Measurements from ENCODE around the gene EFHD2.
"Not testable (repeated sequence)": the region's sequence is repeated elsewhere in the genome, so short reads cannot be mapped to it uniquely, and the experiment has no call there.

The EFHD2 gene

DNA sequence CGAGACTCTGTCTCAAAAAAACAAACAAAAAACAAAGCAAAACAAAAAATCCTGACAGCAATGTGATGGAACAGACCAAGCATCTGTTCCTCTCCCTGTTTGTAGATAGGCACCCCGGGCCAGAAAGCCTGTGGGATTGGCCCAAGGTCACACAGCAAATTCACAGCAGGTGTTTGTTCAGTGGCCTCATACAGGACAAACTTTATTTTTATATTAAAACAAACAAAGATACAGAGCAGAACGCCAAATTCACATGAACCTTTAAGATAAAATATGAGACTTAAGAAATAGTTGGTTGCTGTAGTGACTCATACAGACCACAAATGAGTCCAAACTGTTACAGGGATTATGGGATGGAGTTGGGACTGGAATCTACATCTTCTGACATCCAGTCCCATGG is 44.6 kb downstream of the EFHD2 start:
- no peak for DNase-seq

DNA sequence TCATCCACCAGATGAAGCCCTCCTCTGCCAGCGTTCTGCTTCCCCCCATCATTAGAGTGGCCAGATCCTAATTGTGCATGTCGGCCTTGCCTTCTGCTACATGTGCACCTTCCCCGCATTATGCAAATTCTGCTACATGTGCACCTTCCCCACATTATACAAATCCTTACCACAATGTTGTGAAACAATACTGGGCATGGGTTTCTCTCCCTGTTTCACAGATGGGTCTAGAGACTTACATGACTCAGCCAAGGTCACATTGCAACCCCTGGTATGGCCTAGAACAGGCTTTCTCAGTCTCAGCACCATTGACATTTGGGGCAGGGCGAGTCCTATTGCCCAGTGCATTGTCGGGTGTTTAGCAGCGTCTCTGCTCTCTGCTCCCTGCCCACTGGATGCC is 45.8 kb downstream of the EFHD2 start:
- DNase-seq, result no peak

DNA sequence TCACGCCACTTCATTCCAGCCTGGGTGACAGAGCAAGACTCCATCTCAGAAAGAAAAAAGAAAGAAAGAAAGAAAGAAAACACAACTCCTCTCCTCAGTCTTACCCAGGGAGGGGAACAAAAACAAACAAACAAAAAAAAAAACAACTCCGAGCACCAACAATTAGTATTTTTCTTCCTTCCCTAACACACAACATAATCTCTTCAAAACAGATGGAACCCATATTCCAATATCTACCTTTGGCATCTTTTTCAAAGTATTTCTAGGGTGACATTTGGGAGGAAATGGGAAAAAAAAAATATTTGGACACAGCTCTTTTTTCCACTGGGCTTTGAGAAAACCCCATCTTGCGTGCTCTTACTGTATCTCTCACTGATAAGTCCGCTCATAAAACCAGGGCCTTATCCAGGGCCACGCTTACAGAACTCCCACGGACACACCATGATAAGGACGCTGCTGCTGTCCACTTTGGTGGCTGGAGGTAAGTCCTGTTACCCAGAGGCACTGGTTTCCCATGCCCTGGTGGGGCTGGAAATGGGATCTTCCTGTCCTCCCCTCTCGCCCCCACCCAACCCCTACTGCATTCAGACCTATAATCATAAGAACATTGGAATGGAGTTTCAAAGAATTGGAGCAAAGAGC is 46.7 kb downstream of the EFHD2 start, which contains the start of gene CELA2A:
CELA2A (plus strand) TSS at position 420 of the 642 bp plus-strand sequence; CDS start at position 442, 22 bp downstream.
- no peak for DNase-seq

DNA sequence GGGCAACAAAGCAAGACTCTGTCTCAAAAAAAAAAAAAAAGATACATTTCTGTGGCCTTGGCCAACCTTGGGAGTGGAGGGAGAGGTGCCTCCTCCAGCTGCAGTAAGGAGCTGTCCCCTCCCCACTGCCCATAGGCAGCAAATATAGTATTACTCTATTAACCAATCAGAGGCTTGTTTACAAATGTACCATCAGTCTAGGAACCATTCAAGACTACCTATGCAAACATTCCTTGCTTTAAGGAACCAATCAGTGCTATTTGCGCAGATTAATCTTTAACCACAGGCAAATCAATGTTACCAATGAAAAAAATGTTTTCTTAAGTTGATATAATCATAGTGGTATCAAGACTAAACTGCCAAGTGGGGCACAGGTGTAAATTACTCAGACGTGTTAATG is 47.9 kb downstream of the EFHD2 start:
- no peak for DNase-seq

DNA sequence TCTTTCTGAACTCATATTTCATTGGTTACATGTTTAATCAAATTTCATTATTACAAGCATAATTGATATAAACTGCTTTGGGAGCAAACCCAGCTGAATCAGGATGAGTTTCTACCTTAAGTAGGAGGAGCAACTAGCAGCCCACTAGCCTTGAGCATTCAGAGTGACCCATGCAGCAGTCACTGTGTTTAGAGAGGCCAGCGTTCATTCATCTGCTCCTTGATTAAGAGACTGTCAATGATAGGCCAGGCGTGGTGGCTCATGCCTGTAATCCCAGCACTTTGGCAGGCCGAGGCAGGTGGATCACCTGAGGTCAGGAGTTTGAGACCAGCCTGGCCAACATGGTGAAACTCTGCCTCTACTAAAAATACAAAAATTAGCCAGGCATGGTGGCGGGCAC is 48.7 kb downstream of the EFHD2 start:
- DNase-seq, result not testable (repeated sequence)

DNA sequence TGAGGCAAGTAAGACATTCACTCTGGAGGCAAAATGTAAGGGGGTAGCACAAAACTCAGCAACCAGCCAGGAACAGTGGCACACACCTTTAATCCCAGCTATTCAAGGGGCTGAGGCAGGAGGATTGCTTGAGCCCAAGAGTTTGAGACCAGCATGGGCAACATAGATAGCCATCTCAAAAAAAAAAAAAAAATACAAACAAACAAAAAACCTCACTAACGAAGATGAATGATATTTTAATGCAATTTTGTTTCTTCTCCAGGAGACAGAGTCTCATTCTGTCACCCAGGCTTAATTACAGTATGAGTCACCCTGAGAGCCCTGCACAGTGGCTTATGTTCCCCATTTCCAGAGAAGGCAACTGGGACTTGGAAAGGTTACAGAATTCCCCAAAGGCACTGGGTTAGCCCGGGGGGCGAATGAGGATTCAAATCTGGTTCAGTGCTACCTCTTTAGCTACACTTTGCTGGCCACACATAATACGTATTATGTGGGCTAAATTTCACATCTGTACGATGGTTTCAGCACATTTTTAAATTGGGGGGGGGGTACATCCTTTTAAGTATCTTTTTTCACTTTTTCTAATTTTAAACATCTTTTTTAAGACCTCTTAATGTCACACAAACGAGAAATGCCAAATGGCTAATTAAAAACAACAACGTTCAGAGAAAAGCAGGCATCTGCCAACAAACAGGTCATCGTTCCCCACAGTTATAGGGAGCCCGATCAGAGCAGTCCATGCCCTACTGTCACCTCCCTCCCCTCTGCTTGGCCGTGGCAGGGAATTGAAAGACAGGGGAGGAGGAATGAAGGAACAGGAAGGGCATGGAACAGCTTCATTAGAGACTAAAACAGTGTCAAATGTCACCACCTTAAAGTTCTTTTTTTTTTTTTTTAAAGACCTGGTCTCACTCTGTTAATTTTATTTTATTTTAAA is 50.4 kb downstream of the EFHD2 start:
- DNase-seq, result no peak

DNA sequence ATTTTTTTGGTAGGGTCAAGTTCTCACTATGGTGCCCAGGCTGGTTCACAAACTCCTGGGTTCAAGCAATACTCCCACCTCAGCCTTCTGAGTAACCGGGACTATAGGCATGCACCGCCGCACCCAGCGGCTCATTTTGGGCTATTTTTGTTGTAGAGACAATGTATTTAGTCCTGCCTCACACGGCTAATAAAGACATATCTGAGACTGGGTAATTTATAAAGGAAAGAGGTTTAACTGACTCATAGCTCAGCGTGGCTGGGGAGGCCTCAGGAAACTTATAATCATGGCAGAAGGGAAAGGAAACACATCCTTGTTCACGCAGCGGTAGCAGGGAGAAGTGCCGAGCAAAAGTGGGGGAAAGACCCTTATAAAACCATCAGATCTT is 51.0 kb downstream of the EFHD2 start:
- no peak for DNase-seq

DNA sequence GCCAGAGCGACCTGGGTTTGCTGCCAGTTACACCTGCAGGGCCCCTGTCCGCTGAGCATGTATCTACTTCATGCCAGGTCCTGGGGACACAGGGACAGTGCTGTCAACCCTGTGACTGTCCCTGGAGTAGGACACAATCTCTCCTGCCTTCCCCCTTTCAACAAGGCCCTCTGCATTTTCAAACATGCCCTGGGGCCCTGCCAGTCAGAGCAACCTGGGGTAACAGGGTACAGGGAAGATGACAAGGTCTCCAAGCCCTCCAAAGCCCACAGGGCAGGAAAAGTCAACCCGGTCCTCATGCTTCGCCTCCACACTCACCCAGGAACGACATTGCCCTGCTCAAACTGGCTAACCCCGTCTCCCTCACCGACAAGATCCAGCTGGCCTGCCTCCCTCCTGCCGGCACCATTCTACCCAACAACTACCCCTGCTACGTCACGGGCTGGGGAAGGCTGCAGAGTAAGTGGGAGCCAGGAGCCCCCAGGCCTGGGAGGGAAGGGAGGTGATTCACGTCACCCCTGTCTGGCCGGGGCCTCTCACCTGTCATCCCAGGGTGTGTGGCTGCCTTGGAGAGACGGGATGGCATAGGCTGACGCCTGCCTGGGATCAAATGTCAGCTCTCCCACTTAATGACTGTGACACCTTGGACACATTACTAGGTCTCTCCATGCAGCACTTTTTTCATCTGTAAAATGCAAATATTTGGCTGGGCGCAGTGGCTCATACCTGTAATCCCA is 53.5 kb downstream of the EFHD2 start:
- DNase-seq, result peak; percentile 96

DNA sequence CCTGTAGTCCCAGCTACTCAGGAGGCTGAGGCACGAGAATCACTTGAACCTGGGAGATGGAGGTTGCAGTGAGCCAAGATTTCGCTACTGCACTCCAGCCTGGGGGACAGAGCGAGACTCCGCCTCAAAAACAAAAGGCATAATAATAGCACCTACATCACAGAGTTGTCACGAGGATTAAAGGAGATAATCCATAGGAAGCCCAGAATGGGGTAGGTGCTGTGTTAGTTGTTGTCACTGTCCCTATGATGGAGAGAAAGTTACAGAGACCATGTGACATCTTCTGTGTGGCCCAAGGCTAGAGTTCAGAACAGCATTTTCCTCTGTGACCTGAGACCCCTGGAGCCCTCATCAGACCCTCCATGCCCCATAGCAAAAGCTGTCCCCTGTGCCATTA is 54.2 kb downstream of the EFHD2 start:
- DNase-seq, result peak; percentile 49

DNA sequence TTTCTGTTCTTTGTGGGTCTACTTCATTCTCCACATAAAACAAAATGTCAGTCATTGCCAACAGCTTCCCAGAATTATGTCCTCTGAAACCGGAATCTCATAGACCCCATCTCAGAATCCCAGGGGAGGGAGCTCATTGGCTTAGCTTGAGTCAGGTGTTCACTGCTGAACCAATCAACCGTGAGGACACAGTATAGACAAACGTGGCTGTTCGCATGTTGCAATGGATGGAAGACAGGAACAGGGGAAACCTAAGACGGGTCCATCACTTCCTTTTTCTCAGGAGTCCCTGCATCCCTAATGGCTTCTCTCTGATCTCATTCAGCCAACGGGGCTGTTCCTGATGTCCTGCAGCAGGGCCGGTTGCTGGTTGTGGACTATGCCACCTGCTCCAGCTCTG is 56.0 kb downstream of the EFHD2 start:
- DNase-seq, result no peak

DNA sequence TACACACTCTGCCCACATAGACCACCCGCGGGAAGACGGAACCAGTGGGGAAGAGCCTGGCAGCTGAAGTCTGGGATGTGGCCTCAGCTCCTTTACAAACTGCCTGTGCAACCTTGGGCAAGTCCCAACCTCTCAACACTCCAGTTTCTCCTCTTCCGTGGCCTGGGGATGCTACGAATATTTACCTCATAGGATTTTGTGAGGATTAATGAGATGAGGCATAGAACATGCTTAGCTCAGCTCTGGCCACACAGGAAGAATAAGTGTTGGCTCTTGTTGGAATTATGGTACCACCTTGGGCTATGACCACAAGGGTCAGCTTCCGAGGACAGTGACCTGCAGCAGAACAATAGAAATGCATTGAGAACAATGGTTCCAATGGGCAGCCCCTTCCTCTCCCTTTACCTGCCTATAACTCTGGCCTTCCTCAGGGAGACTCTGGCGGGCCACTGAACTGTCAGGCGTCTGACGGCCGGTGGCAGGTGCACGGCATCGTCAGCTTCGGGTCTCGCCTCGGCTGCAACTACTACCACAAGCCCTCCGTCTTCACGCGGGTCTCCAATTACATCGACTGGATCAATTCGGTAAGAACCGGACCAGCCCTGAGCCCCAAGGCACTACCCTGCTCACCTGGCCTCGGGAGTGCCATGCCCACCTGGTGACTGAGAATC is 57.4 kb downstream of the EFHD2 start:
- DNase-seq, result not testable (repeated sequence)

DNA sequence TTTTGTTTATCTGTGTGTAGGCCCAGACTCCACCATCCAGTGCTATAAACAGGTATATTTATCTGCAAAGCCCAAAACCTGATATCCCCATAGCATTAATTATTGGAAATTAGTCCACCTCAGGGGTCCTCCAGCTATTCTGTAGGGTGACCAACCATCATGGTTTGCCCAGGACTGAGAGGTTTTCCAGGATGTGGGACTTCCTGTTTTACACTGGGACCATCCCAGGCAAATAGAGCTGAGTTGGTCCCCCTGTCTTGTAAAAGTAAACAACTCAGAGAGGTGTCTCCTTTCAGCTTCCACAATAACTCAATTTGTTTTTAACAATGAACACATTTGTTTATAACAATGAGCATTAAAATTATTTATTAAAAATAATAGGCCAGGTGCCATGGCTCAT is 58.5 kb downstream of the EFHD2 start:
- DNase-seq, result no peak

DNA sequence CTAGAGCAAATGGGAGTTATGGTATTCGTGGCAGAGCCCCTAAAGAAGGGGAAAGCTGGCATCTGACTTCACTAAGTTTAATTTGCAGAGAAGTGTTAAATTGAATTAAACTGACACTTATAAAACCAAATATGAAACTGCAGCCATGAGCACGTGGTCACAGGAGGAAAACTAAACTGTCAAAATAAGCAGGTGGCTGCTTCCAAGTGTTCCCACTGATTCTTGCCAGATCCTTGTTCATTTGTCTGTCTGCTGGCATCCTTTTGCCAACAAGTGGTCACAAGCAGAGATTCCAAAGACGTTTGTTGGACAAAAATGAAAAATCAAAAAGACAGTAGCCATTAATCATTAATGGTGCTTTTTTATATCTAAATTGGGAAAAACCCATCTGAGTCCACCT is 59.7 kb downstream of the EFHD2 start:
- no peak for DNase-seq

DNA sequence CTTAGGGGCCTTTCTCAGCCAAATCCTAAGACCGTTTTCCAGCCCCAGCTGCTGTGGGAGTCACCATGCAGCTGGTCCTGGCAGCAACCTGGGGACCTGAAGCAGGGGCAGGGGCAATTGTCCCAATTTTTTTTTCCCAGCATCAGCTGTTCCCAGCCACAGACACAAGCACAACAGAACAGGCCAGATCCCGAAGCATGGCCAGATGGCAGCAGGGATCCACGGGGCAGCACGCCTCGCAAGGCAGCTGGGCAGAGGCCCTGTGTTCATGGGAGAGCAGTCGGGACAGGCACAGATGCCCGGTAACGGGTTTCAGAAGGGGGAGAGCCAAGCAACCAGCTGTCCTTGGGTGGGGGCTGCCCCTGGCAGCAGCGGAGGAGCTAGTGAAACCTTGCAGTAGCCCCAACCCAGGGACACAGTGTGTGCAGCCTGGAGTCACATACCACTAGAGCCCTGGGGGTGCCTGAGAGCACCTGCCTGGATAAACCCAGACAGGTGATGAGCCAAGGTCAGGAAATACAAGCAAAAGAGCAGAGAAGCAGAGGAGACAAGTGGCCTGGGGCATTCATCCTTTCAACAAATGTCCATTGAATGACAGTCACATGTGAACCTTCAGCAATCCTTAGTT is 60.2 kb downstream of the EFHD2 start:
- not testable (repeated sequence) for DNase-seq

DNA sequence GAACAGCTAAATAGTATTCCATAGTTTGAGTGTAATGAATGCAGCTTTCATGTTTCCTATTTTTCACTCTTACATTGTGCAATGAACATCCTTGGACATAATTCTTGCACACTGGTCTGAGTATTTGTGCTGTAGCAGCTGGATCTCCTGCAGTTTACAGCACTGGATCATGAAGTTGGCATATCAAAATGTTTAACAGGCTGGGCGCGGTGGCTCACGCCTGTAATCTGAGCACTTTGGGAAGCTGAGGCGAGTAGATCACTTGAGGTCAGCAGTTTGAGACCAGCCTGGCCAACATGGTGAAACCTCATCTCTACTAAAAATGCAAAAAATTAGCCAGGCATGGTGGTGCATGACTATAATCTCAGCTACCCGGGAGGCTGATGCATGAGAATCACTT is 61.4 kb downstream of the EFHD2 start:
- DNase-seq, result not testable (repeated sequence)

DNA sequence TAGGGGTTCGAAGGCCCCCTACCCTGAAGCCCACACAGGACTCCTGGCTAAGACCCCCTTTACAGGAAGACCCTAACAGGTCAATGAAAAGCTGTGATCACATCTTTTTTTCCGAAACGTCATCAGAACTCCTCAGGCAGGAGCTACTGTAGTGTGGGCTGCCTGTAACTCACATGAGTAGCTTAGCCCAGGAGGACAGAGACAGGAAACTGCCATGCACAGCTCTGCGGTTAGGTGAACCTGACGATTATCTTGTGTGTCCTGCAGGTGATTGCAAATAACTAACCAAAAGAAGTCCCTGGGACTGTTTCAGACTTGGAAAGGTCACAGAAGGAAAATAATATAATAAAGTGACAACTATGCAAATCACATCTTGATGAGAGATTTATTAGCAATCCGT is 62.0 kb downstream of the EFHD2 start:
- DNase-seq, result not testable (repeated sequence)

DNA sequence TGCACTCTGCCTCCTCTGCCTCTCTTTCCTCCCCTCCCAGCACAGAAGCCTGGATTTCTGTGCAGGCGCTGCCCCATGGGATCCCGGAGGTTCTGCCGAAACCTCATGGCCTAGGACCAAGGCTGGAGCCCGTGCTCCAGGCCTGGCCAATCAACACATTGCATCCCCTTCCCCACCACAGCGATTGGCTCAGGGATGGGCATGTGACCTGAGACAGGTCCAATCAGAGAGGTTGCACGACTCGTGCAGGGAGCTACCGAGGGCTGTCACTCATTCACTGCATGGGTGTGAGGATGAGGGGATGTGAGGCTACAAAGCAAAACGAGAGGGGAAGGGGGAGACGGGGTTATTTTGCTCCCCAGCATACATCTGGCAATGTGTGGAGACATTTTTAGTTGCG is 62.9 kb downstream of the EFHD2 start:
- DNase-seq, result no peak

DNA sequence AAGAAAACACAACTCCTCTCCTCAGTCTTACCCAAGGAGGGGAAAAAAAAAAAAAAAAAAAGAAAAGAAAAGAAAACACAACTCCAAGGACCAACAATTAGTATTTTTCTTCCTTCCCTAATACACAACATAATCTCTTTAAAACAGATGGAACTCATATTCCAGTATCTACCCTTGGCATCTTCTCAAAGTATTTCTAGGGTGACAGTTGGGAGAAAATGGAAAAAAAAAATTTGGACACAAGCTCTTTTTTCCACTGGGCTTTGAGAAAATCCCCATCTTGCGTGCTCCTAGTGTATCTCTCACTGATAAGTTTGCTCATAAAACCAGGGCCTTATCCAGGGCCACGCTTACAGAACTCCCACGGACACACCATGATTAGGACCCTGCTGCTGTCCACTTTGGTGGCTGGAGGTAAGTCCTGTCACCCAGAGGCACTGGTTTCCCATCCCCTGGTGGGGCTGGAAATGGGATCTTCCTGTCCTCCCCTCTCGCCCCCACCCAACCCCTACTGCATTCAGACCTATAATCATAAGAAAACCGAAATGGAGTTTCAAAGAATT is 66.1 kb downstream of the EFHD2 start, which contains the start of gene CELA2B:
CELA2B (plus strand) TSS at position 353 of the 563 bp plus-strand sequence; CDS start at position 375, 22 bp downstream.
- DNase-seq, result no peak

DNA sequence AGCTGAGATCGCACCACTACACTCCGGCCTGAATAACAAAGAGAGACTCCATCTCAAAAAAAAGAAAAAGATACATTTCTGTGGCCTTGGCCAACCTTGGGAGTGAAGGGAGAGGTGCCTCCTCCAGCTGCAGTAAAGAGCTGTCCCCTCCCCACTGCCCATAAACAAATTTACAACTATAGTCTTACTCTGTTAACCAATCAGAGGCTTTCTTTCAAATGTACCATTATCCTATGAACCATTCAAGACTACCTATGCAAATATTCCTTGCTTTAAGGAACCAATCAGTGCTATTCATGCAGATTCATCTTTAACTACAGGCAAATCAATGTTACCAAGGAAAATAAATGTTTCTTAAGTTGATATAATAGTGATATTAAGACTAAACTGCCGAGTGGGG is 67.2 kb downstream of the EFHD2 start:
- DNase-seq, result no peak

DNA sequence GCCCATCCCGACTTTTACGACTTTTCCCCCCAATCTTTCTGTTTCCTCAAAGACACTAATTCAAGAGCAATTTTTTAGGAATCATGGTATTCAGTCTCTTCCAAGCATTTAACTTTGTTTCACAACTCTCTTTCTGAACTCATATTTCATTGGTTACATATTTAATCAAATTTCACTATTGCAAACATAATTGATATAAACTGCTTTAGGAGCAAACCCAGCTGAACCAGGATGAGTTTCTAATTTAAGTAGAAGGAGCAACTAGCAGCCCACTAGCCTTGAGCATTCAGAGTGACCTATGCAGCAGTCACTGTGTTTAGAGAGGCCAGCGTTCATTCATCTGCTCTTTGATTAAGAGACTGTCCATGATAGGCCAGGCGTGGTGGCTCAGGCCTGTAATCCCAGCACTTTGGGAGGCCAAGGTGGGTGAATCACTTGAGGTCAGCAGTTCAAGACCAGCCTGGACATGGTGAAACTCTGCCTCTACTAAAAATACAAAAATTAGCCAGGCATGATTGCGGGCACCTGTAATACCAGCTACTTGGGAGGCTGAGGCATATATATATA is 68.0 kb downstream of the EFHD2 start:
- no peak for DNase-seq

Measured in NCI-H510A treated with DMSO at 0.1 percent for 48 hours (cell line).